Stimulated activated CD4-positive, alpha-beta T cell treated with anti-CD3 and anti-CD28 coated beads, Interleukin-2, amount 100 ng/mL, for 4 hours (primary cell): ENCODE results near the gene OR8G5.
"Not testable (repeated sequence)": the region's sequence is repeated elsewhere in the genome, so short reads cannot be mapped to it uniquely, and the experiment has no call there.

Experiments used
- DNase-seq: peaks from one replicate; pipeline ENCODE4 v3.0.0-alpha.2; 2020; ENCODE audit warnings: low read depth

Gene OR8G5

GRCh38 chr11:124256076-124256475 lies at the start of gene OR8G5:
Gene OR8G5 (plus strand): TSS chr11:124256376. CDS start chr11:124264932, 8,556 bp downstream.
- DNase-seq: no peak

- DNase-seq: no peak
These were observed 48.9 kb upstream of the OR8G5 start for GRCh38 chr11:124207102-124207792.

GRCh38 chr11:124209824-124210357 lies 46.3 kb upstream of the OR8G5 start:
- no peak for DNase-seq

- DNase-seq: no peak
These were observed 45.8 kb upstream of the OR8G5 start for GRCh38 chr11:124210421-124210820.

DNA sequence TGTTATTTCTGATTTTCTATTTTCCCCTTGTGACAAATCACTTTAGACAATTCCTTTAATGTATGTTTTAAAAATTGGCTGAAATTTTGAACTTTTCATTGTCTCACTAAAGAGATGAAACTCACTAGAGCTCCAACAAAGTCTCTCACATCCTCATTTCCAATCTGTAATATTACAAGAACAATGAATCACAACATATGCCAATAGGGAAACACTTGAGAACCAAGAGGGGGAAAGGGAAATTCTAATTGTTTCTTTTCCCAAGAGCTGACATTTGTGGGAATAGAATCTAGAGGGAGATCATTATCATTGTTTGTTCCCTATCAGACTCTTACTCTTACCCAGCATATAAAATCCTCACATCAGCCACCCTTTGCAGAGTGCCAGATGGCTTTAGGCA lies 44.9 kb upstream of the OR8G5 start:
- DNase-seq: no peak

DNA sequence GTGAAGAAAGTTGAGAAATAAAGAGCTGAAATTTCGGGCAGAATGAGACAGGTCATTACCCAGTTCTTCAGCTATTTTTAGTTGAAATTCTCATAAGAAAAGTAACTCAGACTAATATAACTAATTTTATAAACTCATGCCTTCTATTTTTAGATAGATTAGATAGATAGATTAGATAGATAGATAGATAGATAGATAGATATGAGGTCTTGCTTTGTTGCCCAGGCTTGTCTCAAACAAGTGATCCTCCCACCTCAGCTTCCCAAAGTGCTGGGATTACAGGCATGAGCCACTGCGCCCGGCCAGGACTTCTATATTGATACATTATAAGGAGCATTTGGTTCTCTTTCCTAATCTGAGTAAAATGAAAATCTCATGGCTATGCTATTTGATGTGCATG lies 42.1 kb upstream of the OR8G5 start:
- no peak for DNase-seq

GRCh38 chr11:124219126-124219525 lies 37.0 kb upstream of the OR8G5 start:
- no peak for DNase-seq

DNA sequence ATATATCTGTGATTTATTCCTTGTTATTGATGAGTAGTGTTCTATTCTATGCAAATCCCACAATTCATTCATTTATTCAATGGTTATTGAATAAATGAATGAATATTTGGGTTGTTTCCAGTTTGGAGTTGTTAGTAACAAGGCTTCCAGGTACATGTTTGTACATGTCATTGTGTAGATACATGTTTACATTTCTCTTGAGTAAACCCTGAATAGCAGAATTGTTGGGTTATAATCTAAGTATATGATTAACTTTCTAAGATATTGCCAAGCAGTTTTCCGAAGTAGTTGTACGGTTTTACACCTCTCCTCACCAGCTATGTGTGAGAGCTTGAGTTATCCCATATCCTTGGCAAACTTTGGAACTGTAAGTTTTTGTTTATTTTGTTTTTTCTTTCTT lies 33.8 kb upstream of the OR8G5 start:
- DNase-seq: no peak

DNA sequence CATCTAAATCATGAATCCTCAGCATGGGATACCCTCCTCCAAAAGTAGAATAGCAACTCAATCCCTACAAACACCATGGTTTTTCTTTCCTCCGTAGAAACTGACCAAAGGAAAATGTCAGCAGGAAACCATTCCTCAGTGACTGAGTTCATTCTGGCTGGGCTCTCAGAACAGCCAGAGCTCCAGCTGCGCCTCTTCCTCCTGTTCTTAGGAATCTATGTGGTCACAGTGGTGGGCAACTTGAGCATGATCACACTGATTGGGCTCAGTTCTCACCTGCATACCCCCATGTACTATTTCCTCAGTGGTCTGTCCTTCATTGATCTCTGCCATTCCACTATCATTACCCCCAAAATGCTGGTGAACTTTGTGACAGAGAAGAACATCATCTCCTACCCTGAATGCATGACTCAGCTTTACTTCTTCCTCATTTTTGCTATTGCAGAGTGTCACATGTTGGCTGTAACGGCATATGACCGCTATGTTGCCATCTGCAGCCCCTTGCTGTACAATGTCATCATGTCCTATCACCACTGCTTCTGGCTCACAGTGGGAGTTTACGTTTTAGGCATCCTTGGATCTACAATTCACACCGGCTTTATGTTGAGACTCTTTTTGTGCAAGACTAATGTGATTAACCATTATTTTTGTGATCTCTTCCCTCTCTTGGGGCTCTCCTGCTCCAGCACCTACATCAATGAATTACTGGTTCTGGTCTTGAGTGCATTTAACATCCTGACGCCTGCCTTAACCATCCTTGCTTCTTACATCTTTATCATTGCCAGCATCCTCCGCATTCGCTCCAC lies 31.4 kb upstream of the OR8G5 start:
- DNase-seq: not testable (repeated sequence)

- DNase-seq: no peak
These were observed 30.7 kb upstream of the OR8G5 start for GRCh38 chr11:124225471-124225870.

DNA sequence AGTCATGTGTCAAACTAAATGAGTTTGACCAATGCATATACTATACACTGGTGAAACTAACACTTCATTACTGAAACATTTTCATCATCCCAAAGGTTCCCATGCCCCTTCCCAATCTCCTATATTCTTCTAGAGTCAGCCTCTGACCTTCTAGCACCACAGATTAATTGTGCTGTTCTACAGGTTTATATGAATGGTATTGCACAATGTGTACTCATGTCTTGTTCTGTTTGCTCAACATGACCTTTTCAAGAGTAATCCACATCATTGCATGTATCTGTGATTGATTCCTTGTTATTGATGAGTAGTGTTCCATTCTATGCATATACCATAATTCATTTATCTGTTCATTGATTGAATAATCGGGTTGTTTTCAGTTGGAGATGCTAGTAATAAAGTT lies 22.8 kb upstream of the OR8G5 start:
- no peak for DNase-seq

DNA sequence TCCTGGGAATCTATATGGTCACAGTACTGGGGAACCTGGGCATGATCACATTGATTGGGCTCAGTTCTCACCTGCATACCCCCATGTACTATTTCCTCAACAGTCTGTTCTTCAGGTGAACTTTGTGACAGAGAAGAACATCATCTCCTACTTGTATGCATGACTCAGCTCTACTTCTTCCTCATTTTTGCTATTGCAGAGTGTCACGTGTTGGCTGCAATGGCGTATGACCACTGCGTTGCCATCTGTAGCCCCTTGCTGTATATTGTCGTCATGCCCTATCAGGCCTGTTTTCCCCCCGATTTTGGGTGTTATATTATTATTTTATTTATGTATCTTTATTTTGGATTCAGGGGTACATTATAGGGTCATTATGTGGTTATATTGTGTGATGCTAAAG lies 17.7 kb upstream of the OR8G5 start:
- no peak for DNase-seq

GRCh38 chr11:124240621-124241397 lies 15.4 kb upstream of the OR8G5 start, which contains the start of gene OR8G1:
Gene OR8G1 (plus strand): TSS chr11:124241095. CDS start chr11:124249676, 8,581 bp downstream.
- DNase-seq: no peak

GRCh38 chr11:124249869-124250268 lies 6.3 kb upstream of the OR8G5 start:
- DNase-seq: not testable (repeated sequence)

GRCh38 chr11:124265041-124265440 lies 8.9 kb downstream of the OR8G5 start:
- not testable (repeated sequence) for DNase-seq

- not testable (repeated sequence) for DNase-seq
These were observed 14.7 kb downstream of the OR8G5 start for GRCh38 chr11:124270886-124271285.

- DNase-seq: no peak
These were observed 17.8 kb downstream of the OR8G5 start for GRCh38 chr11:124274000-124274399.

DNA sequence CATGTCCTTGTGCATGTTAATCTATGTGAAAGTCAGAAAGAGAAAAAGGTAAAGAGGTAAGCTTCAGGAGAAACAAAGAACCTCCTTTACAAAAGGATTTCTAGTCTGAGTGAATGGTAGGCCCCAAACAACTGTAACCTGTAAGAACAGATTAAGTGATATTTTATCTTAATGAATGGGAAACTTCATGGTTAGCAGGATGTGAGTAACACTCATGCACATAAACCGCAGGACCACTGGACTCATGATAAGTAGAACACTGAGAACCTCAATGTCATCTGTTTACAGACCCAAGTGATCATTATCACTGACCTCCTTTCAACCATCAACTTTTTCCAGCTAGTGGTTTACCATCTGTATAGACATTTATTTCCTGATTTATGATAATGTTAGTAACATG lies 19.9 kb downstream of the OR8G5 start:
- DNase-seq: no peak

DNA sequence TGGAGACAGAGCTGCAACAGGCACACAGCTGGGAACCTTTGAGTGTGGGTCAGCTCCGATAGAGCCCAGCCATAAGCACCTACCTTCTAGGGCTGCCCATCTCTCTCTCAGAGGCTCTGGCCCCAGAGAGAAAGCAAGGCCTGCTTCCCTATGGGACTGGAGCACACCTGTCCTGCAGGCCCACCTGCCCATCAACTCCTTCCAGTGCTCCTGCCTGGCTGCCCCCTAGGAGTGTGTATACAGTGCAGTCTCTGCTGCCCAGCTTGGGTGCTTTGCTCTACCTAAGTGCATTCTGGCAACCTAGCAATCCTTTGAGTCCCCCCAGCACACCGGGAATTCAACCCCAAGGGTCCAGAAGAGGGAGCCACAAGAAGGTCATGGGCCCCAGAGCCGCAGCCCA lies 21.0 kb downstream of the OR8G5 start:
- no peak for DNase-seq

- DNase-seq: no peak
These were observed 21.6 kb downstream of the OR8G5 start for GRCh38 chr11:124277804-124278203.

- no peak for DNase-seq
These were observed 22.1 kb downstream of the OR8G5 start for GRCh38 chr11:124278261-124278660.

DNA sequence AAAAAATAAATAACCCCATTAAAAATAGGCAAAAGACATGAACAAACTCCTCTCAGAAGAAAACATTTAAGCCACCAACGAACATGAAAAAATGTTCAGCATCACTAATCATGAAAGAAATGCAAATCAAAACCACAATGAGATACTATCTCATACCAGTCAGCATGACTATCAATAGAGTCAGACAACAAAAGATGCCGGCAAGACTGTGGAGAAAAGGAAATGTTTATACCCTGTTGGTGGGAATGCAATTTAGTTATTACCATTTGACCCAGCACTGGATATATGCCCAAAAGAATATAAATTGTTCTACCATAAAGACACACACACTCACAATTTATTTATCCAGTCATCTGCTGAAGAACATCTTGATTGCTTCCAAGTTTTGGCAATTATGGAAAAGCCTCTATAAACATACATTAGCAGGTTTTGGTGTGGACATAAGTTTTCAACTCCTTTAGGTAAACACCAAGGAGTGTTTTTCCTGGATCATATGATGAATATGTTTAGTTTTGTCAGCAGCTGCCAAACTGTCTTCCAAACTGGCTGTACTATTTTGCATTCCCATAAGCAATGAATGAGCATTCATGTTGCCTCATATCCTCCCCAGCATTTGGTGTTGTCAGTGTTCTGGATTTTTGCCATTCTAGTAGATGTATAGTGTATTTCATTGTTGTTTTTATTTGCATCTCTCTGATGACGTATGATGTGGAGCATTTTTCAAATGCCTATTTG lies 29.6 kb downstream of the OR8G5 start:
- DNase-seq: no peak
